Epithelial cell of esophagus (primary cell): ENCODE measurements around the gene RHOH.

ENCODE experiments used
- DNase-seq: peaks from one replicate; pipeline ENCODE4 v3.0.0; 2010; ENCODE audit warnings: low read depth
- H3K4me3 ChIP-seq: 2 replicates; pipeline ENCODE4 v1.5.1; 2011; ENCODE audit warnings: mild to moderate bottlenecking, low read length, control low read depth
- CTCF ChIP-seq: IDR thresholded peaks from 2 replicates; pipeline ENCODE4 v1.5.1; 2011; ENCODE audit warnings: low read depth, mild to moderate bottlenecking, low read length, control low read depth, inconsistent platforms; ENCODE audit not compliant: insufficient read depth; ENCODE audit errors: missing control alignments

Gene RHOH

GRCh38 chr4:40185830-40186664 lies 10.8 kb upstream of the RHOH start:
- DNase-seq, result peak; percentile 18
- H3K4me3 ChIP-seq, result no peak overlapping the region
- no peak for TF ChIP-seq CTCF

- TF ChIP-seq CTCF, result no peak
- no peak overlapping the region for H3K4me3 ChIP-seq
- DNase-seq, result peak; percentile 88
These were observed 10.2 kb upstream of the RHOH start for GRCh38 chr4:40186665-40187014.

- no peak overlapping the region for H3K4me3 ChIP-seq
- no peak for DNase-seq
- TF ChIP-seq CTCF, result no peak
These were observed 9.4 kb upstream of the RHOH start for GRCh38 chr4:40187386-40187906.

GRCh38 chr4:40190019-40190418 lies 6.8 kb upstream of the RHOH start:
- no peak for TF ChIP-seq CTCF
- no peak overlapping the region for H3K4me3 ChIP-seq
- DNase-seq, result no peak

- H3K4me3 ChIP-seq, result no peak overlapping the region
- TF ChIP-seq CTCF, result no peak
- no peak for DNase-seq
These were observed 6.4 kb upstream of the RHOH start for GRCh38 chr4:40190465-40190864.

GRCh38 chr4:40190880-40191815 lies 5.7 kb upstream of the RHOH start:
- no peak for DNase-seq
- TF ChIP-seq CTCF, result no peak
- no peak overlapping the region for H3K4me3 ChIP-seq
